ENCODE measurements around the gene TRIM37.
"Not testable (repeated sequence)": the region's sequence is repeated elsewhere in the genome, so short reads cannot be mapped to it uniquely, and the experiment has no call there.

Gene TRIM37

GRCh38 chr17:58991718-58992331 lies 114.9 kb downstream of the TRIM37 start:
- no peak for FAIRE-seq

DNA sequence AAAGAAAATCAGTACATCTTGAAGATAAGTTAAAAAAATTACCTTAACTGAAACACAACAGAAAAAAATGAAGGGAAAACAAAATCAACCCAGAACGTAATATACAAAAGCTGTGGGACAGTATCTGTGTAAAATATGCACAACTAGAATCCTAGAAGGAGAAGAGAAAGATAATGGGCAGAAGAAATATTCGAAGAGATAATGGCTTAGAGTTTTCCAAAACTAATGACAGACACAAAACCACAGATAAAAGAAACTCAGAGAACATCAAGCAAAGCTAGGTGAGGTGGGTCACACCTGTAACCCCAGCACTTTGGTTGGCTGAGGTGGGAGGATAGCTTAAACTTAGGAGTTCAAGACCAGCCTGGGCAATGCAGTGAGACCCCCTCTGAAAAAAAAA lies 117.1 kb downstream of the TRIM37 start:
- FAIRE-seq: no peak

- no peak for FAIRE-seq
Observed at GRCh38 chr17:58985971-58986370, 120.7 kb downstream of the TRIM37 start.

GRCh38 chr17:58985367-58985766 lies 121.3 kb downstream of the TRIM37 start:
- no peak for FAIRE-seq

DNA sequence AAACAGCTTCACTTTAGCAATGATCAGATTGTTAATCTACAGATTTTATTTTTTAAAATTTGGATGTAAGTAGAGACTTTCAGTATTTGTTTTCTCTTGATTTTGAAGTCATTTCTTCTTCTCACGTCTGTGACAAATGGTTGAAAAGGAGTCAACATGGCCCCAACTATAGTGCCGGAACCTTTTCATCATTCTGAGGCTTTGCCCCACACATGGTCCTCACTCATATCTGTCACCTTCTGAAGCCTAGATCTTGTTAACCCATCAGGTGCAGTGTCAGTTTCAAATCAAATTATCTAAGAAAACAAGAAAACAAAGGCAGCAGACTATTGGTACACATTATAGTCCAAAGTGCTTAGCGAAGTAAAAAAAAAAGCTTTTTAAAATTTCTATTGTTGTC lies 124.1 kb downstream of the TRIM37 start:
- no peak for FAIRE-seq

- no peak for FAIRE-seq
Observed at GRCh38 chr17:58980706-58981481, 125.8 kb downstream of the TRIM37 start.

GRCh38 chr17:58976541-58976940 lies 130.1 kb downstream of the TRIM37 start:
- FAIRE-seq: no peak

DNA sequence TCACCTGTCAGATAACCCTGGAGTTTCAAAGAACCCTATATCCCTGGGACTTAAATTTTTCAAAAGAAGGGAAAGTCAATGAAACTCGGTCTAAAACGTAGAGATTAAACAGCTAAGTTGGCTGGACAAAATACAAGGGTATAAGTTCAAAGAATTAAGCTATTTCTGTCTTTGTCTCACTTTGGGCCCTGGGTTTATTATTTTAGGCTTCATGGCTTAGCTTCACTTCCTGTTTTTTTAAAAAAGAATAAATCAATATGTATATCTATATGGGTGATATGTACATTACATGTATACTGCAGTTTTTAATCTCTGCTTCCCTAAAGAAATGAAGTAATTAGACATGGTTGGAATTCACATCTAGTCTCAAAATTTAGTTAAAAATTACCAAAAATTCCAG lies 132.3 kb downstream of the TRIM37 start:
- no peak for FAIRE-seq

DNA sequence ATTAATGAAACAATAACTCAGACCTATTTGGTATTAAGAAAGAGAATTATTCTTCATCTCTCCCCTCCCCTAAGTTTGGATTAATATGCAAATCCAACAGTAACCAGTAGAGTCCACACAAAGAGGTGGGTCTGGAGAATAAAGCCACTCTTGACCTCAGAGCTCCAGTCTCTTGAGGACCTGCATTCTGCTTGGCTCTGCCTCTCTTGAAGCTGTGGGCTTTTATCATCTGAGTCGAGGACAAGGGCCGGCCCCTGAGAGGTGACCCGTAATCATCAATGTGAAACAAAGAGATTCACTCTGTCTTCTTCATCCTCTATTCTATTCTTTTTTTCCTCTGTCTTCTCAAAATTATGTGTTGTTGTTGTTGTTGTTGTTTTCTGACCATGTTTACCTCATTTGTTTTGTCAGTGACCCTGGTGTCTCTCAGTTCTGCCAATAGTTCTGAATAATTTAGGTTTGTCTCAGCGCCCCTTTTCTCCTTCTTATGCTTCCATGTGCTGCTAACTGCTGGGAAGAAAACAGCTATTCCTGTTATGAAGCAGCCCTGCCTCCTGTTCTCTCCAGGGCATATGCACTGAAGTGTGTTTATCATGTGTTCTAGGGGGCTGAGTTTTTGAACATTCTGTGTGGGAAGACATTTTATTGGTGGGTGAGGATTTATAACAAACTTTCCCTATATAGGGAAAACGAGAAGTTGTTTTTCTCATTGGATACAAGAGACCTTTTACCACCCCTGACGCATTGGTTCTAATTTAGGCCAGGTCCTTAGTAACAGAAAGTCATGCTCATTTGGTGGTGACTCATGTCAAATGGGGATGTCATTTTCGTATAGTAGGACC lies 135.8 kb downstream of the TRIM37 start:
- FAIRE-seq: no peak

DNA sequence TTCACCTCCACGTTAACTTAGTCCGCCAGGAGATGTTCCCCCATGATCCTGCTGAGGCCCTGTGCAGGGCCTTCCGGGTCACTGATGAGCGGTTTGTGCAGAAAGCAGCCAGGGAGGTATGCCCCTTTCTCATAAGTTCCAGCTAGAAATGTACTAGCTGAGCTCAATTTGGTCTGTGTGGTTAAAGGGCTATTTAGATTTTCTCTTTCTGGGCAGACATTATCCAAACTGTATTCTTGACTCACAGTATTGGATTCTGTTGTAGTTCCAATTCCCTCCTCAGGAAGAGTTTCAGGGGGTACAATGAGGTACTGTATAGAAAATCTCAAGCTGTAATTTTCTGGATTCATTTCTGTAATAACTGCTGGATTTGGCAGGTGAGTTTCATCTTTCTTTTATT lies 137.1 kb downstream of the TRIM37 start:
- no peak for FAIRE-seq

- no peak for FAIRE-seq
Observed at GRCh38 chr17:58969156-58969555, 137.5 kb downstream of the TRIM37 start.

DNA sequence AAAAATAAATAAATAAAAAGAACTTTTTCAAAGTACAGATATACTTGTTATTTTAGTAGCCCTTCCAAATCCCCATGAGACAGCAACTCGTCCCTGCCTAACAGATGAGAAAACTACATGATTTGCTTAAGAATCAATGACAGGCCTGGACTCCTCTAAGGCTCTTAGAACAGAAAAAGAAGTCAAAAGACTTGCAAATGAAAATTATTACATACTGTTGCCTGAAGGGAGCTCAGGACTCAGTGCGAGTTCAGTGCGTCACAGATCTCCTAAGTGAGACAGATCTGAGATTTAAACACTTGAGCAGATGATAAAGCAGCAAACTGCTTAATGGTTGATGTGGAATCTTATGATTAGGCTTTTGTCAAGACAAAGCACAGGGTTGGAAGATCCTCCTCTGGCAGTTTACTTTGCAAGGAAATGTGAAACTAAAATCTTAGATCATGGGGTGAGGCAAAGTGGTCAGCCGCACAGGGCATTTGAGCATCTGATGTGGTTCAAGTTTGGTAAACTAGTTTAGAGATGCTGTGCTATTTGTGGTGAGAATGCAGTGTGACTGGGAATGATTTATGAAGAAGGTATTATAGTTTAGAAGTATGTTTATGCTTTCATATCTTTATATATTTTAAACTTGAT lies 138.1 kb downstream of the TRIM37 start:
- FAIRE-seq: no peak

- no peak for FAIRE-seq
Observed at GRCh38 chr17:58966208-58966607, 140.5 kb downstream of the TRIM37 start.

DNA sequence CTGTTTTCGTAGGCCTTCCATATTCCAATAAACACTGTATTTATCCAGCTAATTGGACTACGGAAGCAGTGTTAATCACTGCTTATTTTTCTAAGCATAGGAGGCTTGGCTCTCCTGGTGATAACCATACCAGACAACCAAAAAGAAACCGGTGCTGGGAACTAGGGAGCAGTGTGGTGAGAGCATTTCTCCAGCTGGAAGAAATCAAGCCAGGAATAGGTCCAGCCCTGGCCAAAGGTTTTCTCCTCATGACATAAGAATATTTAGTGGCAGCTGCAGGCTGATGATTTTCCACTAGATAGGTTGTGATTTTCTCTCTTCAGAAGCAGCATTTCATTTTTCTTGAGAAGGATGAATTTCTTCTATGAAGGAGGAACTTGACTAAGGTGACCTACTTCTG lies 141.5 kb downstream of the TRIM37 start:
- no peak for FAIRE-seq

GRCh38 chr17:58960068-58960467 lies 146.6 kb downstream of the TRIM37 start:
- no peak for FAIRE-seq

GRCh38 chr17:58957725-58958073 lies 149.0 kb downstream of the TRIM37 start:
- not testable (repeated sequence) for FAIRE-seq

DNA sequence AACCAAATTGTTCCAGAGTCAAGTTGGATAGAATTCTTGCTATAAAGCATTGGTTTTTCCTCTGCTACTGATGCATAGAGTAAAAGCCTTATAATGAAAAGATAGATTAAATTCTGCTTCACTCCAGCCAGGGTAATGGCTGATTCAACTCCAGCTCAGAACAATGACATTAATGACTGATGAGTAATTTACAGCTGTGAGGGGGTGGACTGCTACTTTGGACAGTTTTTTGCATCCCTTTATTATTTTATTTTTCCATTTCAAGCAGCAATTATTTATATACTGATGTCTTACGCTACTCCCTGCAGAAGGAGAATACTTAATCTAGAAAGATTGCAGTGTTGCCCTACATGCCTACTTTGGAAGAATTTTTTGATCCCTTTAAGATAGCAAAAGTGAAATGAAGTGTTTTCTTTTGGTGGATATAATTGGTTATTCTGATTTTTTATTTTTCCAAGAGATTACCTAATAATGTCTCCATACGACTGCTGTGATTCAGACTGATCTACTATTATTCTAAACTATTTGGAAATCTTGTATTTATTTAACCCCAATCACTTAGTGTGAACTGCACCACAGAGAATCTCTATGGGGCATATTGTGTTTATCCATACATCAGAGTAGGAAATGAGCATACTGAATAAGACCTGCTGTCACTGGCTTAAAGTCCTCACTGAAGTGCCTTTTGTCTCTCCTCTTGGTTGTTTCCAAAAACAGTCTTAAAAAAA lies 149.5 kb downstream of the TRIM37 start:
- FAIRE-seq: no peak

DNA sequence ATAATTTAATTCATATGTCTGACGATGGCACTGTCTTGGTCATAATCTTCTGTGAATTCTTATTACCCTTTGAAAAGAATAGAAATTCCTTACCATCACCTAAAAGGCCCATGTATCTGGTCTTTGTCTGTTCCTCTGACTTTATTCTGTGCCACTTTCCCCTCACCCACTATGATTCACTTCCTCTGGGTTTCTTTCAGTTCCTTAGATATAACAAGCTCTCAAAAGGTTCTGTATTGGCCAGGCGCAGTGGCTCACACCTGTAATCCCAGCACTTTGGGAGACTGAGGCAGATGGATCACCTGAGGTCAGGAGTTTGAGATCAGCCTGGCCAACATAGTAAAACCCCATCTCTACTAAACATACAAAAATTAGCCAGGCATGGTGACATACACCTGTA lies 152.3 kb downstream of the TRIM37 start:
- not testable (repeated sequence) for FAIRE-seq

DNA sequence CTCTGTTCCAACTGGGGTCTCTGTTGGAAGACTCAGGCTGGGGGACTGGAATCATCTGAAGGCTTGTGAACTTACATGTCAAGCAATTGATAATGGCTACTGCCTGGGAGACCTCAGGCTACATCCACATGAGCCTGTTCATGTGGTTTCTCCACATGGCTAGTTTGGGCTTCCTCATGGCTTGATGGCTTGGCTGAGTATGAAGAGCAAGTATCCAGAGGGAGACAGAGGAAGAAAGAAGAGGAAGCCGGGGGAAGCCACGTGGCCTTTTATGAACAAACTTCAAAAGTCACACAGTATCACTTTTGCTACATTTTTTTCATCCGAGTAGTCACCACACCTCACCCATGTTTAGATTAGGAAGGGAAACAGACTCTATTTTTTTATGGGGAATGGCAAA lies 158.9 kb downstream of the TRIM37 start:
- FAIRE-seq: no peak

DNA sequence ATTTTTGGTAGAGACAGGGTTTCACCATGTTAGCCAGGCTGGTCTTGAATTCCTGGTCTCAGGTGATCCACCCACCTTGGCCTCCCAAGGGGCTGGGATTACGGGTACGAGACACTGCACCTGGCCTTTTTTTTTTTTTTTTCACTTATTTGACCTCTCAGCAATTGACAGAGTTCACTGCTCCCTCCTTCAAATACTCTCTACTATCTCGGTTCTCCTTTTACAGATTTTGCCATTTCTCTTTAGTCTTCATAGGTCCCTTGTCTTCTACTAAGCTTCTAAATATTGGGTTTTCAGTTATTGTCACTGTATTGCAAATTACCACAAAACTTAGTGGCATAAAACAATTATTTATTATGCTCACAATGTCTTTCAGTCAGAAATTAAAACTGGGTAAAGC lies 159.3 kb downstream of the TRIM37 start:
- no peak for FAIRE-seq

GRCh38 chr17:58944166-58944565 lies 162.5 kb downstream of the TRIM37 start:
- no peak for FAIRE-seq

GRCh38 chr17:58936295-58936694 lies 170.4 kb downstream of the TRIM37 start:
- no peak for FAIRE-seq

DNA sequence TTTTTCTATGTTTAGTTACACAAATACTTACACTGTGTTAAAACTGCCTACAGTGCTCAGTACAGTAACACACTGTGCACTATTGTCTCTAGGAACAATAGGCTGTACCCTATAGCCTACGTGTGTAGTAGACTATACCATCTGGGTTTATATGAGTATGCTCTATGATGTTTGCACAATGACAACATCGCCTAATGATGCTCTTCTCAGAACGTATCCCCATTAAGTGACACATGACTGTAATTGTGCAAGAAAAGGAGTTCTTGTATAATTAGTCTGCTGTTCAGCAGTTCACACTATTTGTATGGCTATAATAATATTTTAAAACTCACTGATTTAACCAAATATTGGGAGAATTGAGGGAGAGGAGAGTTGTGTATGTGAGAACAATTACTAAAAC lies 173.7 kb downstream of the TRIM37 start:
- no peak for FAIRE-seq
